ENCODE data around the gene DPPA2.

Gene DPPA2

DNA sequence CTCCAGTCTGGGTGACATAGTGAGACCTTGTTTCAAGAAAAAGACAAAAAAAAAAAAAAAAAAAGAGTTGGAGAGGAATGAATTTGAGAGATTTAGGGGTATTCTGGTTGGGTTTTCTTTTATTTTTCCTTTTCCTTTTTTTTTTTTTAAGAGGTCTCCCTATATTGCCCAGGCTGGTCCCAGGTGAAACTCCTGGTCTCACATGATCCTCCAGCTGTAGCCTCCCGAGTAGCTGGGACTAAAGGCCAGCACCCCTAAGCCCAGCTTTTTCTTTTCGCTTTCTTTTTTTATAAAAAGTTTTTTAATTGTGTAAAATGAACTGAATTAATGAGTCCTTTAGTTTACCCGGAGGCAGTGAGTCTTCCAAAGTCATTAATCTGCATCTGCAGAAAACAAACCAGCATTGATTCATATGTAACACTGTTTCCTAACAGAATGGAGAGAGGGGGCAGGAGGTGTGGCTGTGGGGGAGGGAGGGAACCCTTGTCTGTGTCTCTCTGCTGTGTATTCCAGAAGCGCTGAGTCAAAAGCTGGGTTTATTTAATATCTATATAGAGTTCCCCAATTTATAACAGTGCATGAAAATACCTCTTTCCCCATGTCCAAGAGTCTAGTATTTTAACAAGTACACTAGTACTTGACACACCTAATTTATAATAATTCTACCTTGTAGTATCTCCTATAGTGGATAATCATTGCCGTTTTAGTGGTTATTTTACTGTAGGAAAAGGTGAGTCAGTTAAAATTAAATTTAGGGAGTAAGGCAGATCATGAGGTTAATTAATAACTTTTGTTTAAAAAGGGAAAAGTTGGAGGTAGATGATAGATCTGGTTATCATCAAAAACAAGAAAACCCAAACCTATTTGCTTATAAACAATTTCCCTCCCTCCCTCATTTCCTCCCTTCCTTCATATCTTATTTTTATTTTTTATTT lies 23.7 kb upstream of the DPPA2 start:
- no peak for TF ChIP-seq POLR2AphosphoS5 (IDR thresholded peaks at IDR 0.05; ENCODE audit: low read depth, low read length)
- TF ChIP-seq POLR2A (IDR thresholded peaks at IDR 0.05; ENCODE audit: low read depth, low read length): no peak
- no peak for TF ChIP-seq TAF1 (IDR thresholded peaks at IDR 0.05; ENCODE audit: borderline replicate concordance, low read depth, low read length)
- FAIRE-seq (no peak), DNase-seq (ENCODE audit: insufficient read length) (no peak)

DNA sequence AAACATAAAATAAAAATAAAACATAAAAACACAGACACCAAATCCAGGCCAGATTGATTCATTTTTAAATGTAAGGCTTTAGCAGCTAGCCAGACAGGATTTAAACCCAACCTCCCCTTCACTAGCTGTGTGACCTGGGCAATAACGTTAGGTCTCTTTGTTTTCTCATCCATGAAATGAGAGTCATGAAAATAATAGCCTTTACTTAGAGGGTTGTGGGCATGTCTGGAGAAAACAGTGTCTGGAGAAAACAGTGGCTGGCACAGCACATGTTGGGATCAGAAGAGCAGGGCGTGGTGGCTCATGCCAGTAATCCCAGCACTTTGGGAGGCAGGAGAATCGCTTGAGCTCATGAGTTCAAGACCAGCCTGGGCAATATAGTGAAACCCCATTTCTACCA lies 22.9 kb upstream of the DPPA2 start:
- DNase-seq (ENCODE audit: insufficient read length) (no peak), FAIRE-seq (no peak)
- TF ChIP-seq TAF1 (IDR thresholded peaks at IDR 0.05; ENCODE audit: borderline replicate concordance, low read depth, low read length) (no peak), POLR2AphosphoS5 (IDR thresholded peaks at IDR 0.05; ENCODE audit: low read depth, low read length) (no peak), POLR2A (IDR thresholded peaks at IDR 0.05; ENCODE audit: low read depth, low read length) (no peak)

DNA sequence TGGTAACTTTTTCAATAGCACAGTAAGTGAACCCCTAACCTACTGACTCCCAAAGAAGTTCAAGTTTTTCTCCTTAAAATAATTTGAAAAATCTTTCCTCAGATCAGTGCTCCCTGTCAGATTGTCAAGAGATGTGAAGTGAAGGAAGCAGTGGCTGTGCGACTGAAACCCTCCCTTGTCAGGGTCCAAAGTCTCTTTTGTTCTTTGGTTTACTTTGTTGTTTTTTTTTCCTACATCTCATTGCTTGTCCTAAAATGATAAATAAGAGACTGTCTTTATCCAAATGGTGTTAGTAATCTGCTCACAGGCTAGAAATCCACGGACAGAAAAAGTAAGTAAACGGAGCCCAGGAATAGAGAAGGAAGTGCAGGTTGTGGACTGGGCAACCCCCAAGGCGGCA lies 22.0 kb upstream of the DPPA2 start:
- FAIRE-seq (no peak), DNase-seq (ENCODE audit: insufficient read length) (no peak)
- no peak for TF ChIP-seq TAF1 (IDR thresholded peaks at IDR 0.05; ENCODE audit: borderline replicate concordance, low read depth, low read length)
- TF ChIP-seq POLR2A (IDR thresholded peaks at IDR 0.05; ENCODE audit: low read depth, low read length): no peak
- no peak for TF ChIP-seq POLR2AphosphoS5 (IDR thresholded peaks at IDR 0.05; ENCODE audit: low read depth, low read length)

DNA sequence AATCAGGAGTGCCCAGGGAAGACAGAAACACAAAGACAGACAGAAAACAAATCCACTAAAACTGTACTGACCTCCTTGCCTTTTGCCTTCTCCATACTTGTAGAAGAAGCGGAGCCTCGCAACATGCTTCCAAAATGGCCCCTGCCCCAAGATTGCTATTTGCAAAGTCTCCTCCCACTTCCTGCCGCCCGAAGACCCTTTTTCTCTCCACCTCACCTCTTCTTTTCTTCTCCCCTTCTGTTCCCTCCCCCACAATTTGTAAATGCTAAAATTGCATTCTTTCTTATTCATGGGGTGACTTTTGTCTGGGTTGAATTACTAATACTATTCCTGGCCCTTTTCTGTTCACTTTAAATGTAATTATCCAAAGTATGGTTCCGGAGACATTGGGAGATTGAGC lies 21.1 kb upstream of the DPPA2 start, which contains the start of gene DPPA4:
DPPA4 (minus strand) TSS at position 154 of the 400 bp plus-strand sequence; CDS start at position 125, 29 bp downstream.
- no peak for FAIRE-seq
- DNase-seq (ENCODE audit: insufficient read length): no peak
- no peak for TF ChIP-seq TAF1 (IDR thresholded peaks at IDR 0.05; ENCODE audit: borderline replicate concordance, low read depth, low read length)
- no peak for TF ChIP-seq POLR2A (IDR thresholded peaks at IDR 0.05; ENCODE audit: low read depth, low read length)
- no peak for TF ChIP-seq POLR2AphosphoS5 (IDR thresholded peaks at IDR 0.05; ENCODE audit: low read depth, low read length)

DNA sequence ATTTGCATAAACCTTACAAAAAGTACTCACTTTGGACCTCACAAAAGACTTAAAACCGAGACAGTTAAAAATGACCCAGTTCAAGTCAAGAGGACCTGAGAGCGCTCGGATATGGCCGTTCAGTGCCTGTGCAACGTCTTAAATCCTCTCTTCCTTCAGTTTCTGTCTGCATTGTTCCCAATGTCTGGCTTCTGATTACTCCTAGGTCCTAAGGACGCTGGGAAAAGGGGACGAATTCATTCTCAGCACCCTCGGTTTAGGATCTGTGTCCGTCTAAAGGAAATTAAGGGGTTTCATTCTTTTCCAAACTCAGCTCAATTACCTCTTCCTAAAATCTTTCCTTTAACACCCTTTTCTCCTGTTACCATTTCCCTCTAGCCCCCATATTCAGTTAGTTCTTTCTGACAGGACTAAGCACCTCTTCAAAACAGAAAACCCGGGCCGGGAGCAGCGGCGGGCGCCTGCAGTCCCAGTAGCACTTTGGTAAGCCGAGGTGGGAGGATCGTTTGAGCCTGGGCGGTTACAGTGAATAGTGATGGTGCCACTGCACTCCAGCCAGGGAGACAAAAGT lies 20.1 kb upstream of the DPPA2 start:
- no peak for TF ChIP-seq POLR2AphosphoS5 (IDR thresholded peaks at IDR 0.05; ENCODE audit: low read depth, low read length)
- no peak for TF ChIP-seq TAF1 (IDR thresholded peaks at IDR 0.05; ENCODE audit: borderline replicate concordance, low read depth, low read length)
- TF ChIP-seq POLR2A (IDR thresholded peaks at IDR 0.05; ENCODE audit: low read depth, low read length): no peak
- no peak for DNase-seq (ENCODE audit: insufficient read length)
- FAIRE-seq: no peak

DNA sequence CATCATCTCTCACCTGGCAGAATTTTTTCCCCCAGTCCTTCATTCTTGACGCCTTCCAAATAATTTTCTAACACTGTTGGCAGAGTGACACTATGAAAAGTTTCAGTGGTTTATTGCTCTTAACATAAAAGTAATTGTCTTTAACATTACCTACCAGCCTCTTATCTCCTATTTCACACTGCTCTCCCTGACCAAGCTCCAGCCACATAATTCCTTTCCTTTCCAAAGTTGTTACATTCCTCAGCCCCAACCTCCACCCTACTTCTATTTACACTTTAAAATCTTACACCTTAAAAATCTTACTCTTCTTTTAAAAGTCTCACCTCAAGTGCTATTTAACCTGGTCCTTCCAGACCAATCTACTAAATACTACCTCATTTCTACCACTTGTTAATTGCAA lies 18.3 kb upstream of the DPPA2 start:
- no peak for FAIRE-seq
- DNase-seq (ENCODE audit: insufficient read length): no peak
- no peak for TF ChIP-seq TAF1 (IDR thresholded peaks at IDR 0.05; ENCODE audit: borderline replicate concordance, low read depth, low read length)
- no peak for TF ChIP-seq POLR2A (IDR thresholded peaks at IDR 0.05; ENCODE audit: low read depth, low read length)
- no peak for TF ChIP-seq POLR2AphosphoS5 (IDR thresholded peaks at IDR 0.05; ENCODE audit: low read depth, low read length)

DNA sequence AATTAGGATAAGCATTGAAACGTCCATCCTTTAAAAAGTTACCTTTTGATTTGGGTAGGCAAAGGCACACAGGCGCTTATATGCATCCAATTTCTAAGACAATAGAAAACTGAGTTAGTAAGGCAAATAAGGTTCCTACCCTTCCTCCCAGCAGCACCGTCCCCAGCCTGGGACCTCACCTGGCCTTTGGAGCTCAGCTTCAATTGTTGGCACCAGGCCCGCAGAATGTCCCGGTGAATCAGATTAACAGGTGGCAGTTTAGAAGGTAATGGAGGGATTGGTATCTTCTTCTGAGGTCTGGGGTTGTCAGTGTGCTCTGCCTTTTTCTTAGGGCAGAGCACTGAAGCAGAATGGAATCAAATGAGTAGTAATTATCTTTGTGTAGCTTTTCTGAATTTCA lies 15.4 kb upstream of the DPPA2 start:
- TF ChIP-seq POLR2AphosphoS5 (IDR thresholded peaks at IDR 0.05; ENCODE audit: low read depth, low read length): no peak
- TF ChIP-seq POLR2A (IDR thresholded peaks at IDR 0.05; ENCODE audit: low read depth, low read length): no peak
- TF ChIP-seq TAF1 (IDR thresholded peaks at IDR 0.05; ENCODE audit: borderline replicate concordance, low read depth, low read length): no peak
- DNase-seq (ENCODE audit: insufficient read length) (no peak), FAIRE-seq (no peak)

DNA sequence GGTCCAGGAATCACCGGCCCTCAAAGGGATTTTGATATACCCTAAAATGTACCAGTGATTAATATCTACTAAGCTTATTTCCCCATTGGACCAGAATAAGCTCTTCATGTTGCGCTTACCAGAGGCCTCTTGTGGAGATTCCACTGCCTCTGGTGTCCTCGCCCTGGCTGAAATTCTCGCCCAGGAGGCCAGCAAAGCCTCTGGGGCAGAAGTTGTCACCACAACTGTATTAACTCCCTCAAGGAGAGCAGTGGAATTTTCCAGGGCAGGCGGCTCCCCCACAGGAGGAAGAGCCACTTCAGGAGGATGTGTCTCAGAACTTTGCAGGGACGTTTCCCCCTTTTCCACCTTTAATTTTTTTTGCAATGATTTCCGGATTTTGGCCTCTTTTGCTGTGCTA lies 14.1 kb upstream of the DPPA2 start:
- TF ChIP-seq POLR2A (IDR thresholded peaks at IDR 0.05; ENCODE audit: low read depth, low read length) (no peak), POLR2AphosphoS5 (IDR thresholded peaks at IDR 0.05; ENCODE audit: low read depth, low read length) (no peak), TAF1 (IDR thresholded peaks at IDR 0.05; ENCODE audit: borderline replicate concordance, low read depth, low read length) (no peak)
- FAIRE-seq (no peak), DNase-seq (ENCODE audit: insufficient read length) (no peak)

DNA sequence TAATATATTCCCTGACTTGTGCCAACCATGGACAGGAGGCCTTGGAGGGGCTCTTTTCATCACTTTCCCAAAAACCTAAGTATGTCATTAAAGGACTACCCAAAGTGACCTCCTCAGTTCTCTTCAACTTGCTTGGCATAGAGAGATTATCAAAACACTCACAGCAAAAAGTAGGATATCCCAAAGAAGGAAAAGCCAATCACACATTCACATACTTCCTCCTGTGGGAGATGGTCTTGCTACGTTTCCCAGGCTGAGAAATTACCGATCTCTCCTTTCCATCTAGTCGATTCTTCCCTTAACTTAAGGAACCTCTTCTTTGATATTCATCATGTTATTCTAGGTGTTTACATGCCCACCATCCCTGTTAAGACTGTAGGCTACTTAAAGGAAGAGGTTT lies 11.9 kb upstream of the DPPA2 start:
- DNase-seq (ENCODE audit: insufficient read length) (no peak), FAIRE-seq (no peak)
- TF ChIP-seq TAF1 (IDR thresholded peaks at IDR 0.05; ENCODE audit: borderline replicate concordance, low read depth, low read length) (no peak), POLR2AphosphoS5 (IDR thresholded peaks at IDR 0.05; ENCODE audit: low read depth, low read length) (no peak), POLR2A (IDR thresholded peaks at IDR 0.05; ENCODE audit: low read depth, low read length) (no peak)

DNA sequence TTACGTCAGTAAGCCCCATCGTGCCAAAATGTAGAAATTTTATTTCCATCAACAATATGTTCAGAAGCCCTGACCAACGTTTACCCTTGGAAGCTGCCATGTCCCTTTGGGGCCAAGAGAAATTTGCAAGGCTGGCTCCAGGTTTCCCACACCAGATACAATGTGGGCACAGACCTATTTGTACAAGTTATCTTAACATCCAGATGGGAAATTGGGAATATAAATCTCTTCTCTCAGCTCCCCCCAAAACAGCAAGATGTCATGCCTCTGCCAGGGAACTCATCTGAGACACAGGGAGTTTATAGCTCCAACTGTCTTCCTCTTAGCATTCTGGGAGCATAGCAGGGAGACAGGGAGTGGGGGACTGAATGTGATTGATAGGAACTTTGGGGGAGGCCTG lies 9.3 kb upstream of the DPPA2 start:
- FAIRE-seq (no peak), DNase-seq (ENCODE audit: insufficient read length) (no peak)
- TF ChIP-seq POLR2A (IDR thresholded peaks at IDR 0.05; ENCODE audit: low read depth, low read length) (no peak), POLR2AphosphoS5 (IDR thresholded peaks at IDR 0.05; ENCODE audit: low read depth, low read length) (no peak), TAF1 (IDR thresholded peaks at IDR 0.05; ENCODE audit: borderline replicate concordance, low read depth, low read length) (no peak)

DNA sequence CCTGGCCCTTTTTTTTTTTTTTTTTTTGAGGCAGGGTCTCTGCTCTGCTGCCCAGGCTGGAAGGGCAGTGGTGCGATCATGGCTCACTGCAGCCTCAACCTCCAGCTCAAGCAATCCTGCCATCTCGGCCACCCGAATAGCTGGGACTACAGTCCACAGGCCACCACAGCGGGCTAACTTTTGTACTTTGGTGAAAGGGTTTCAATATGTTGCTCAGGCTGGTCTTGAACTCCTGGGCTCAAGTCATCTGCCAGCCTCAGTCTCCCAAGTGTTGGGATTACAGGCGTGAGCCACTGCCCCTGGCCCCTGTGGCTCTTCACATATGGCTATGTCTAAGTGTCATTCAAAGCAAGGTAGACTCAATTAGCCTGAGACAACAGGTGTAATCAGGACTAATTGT lies 8.8 kb upstream of the DPPA2 start:
- TF ChIP-seq POLR2A (IDR thresholded peaks at IDR 0.05; ENCODE audit: low read depth, low read length) (no peak), POLR2AphosphoS5 (IDR thresholded peaks at IDR 0.05; ENCODE audit: low read depth, low read length) (no peak), TAF1 (IDR thresholded peaks at IDR 0.05; ENCODE audit: borderline replicate concordance, low read depth, low read length) (no peak)

DNA sequence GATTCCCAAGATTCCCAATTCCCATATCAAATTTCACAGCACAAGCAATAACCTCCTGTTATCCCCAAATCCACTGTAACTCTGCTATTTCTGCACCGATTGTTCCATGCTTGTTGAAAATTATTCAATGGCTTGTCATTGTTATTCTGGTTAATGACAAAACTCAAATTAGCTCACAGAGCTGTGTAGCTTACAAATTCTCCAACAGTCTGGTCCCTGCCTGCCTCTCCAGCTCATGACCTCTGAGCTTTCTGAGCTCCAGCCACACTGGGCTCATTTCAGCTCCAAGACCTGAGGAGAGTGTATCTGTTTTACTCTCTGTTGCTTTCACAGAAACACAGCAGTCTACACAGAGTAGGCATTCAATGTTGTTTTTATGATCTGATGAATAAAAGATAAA lies 3.3 kb downstream of the DPPA2 start:
- no peak for DNase-seq (ENCODE audit: insufficient read length)
- no peak for TF ChIP-seq POLR2A (IDR thresholded peaks at IDR 0.05; ENCODE audit: low read depth, low read length)
- TF ChIP-seq POLR2AphosphoS5 (IDR thresholded peaks at IDR 0.05; ENCODE audit: low read depth, low read length): no peak
- no peak for TF ChIP-seq TAF1 (IDR thresholded peaks at IDR 0.05; ENCODE audit: borderline replicate concordance, low read depth, low read length)
- FAIRE-seq: no peak

More for the DNA sequence above, 8.8 kb upstream of the DPPA2 start:
- FAIRE-seq: no peak
- no peak for DNase-seq (ENCODE audit: insufficient read length)
